ENCODE results near the gene POLR2L.

DNA sequence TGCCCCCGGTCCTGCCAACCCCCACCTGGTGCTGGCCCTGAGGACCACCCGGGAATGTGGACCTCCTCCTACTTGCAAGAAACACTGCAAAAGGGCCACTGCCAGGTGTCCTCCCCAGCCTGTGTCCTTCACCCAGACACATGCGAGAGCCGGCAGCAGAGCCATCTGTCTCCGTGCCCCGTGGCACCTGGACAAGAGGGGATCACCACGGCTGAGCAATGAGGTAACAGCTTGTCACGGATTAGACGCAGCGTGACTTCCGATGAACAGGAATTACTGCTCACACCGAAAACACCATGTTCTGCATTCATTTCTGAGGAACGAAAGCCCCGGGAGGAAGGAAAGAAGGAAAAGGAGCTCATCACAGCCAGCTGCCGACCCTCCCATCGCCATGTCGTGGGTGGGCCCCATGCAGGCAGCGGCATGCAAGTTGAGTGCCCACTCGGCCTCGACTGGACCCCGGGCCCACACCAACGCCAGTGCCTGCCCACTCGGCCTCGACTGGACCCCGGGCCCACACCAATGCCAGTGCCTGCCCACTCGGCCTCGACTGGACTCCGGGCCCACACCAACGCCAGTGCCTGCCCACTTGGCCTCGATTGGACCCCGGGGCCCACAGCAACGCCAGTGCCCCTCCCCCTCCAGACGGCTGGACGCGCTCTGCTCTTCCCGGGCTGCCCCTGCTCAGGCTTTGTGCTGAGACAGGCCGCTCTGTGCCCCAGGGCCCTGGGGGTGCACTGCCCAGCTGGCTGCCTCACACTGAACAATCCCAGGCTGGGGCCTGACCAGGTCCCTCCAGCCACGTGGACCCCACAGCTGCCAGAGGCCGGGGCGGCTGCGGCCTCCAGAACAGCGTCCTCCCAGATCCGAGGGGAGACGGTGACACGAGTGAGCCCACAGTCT, 46.2 kb upstream of the POLR2L start:
- TF ChIP-seq EZH2 (optimal IDR thresholded peaks at IDR 0.05; ENCODE audit: low read depth, low read length), result no peak
- TF ChIP-seq, protein P1, sequence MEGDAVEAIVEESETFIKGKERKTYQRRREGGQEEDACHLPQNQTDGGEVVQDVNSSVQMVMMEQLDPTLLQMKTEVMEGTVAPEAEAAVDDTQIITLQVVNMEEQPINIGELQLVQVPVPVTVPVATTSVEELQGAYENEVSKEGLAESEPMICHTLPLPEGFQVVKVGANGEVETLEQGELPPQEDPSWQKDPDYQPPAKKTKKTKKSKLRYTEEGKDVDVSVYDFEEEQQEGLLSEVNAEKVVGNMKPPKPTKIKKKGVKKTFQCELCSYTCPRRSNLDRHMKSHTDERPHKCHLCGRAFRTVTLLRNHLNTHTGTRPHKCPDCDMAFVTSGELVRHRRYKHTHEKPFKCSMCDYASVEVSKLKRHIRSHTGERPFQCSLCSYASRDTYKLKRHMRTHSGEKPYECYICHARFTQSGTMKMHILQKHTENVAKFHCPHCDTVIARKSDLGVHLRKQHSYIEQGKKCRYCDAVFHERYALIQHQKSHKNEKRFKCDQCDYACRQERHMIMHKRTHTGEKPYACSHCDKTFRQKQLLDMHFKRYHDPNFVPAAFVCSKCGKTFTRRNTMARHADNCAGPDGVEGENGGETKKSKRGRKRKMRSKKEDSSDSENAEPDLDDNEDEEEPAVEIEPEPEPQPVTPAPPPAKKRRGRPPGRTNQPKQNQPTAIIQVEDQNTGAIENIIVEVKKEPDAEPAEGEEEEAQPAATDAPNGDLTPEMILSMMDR (IDR thresholded peaks at IDR 0.05; ENCODE audit: low read length), result no peak
- no peak for TF ChIP-seq EZH2phosphoT487 (IDR thresholded peaks at IDR 0.05; ENCODE audit: low read length)
